OCI-LY7 (cell line): ENCODE measurements around the gene PHACTR3.

ENCODE experiments used
- EZH2phosphoT487 ChIP-seq: fragments of 200-600 bp; sonication (generic); IDR thresholded peaks from 2 replicates; pipeline ENCODE4 v1.6.1; 2018; ENCODE audit warnings: low read depth, borderline replicate concordance, mild to moderate bottlenecking, mixed run types, antibody characterized with exemption, low read length, moderate library complexity, mixed read lengths
- TF ChIP-seq, protein P1 (sequence below): fragments of 200-600 bp; sonication (generic); conservative IDR thresholded peaks from 2 replicates; pipeline ENCODE4 v1.5.1; 2014; ENCODE audit warnings: mild to moderate bottlenecking, antibody characterized with exemption, low read length, moderate library complexity, mixed read lengths

- TF ChIP-seq, protein P1, sequence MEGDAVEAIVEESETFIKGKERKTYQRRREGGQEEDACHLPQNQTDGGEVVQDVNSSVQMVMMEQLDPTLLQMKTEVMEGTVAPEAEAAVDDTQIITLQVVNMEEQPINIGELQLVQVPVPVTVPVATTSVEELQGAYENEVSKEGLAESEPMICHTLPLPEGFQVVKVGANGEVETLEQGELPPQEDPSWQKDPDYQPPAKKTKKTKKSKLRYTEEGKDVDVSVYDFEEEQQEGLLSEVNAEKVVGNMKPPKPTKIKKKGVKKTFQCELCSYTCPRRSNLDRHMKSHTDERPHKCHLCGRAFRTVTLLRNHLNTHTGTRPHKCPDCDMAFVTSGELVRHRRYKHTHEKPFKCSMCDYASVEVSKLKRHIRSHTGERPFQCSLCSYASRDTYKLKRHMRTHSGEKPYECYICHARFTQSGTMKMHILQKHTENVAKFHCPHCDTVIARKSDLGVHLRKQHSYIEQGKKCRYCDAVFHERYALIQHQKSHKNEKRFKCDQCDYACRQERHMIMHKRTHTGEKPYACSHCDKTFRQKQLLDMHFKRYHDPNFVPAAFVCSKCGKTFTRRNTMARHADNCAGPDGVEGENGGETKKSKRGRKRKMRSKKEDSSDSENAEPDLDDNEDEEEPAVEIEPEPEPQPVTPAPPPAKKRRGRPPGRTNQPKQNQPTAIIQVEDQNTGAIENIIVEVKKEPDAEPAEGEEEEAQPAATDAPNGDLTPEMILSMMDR: no peak
- TF ChIP-seq EZH2phosphoT487: no peak
These were observed 39.4 kb upstream of the PHACTR3 start for GRCh38 chr20:59564943-59565342.
